ENCODE results near the gene SNX33.
"Not testable (repeated sequence)": the region's sequence is repeated elsewhere in the genome, so short reads cannot be mapped to it uniquely, and the experiment has no call there.

Gene SNX33

DNA sequence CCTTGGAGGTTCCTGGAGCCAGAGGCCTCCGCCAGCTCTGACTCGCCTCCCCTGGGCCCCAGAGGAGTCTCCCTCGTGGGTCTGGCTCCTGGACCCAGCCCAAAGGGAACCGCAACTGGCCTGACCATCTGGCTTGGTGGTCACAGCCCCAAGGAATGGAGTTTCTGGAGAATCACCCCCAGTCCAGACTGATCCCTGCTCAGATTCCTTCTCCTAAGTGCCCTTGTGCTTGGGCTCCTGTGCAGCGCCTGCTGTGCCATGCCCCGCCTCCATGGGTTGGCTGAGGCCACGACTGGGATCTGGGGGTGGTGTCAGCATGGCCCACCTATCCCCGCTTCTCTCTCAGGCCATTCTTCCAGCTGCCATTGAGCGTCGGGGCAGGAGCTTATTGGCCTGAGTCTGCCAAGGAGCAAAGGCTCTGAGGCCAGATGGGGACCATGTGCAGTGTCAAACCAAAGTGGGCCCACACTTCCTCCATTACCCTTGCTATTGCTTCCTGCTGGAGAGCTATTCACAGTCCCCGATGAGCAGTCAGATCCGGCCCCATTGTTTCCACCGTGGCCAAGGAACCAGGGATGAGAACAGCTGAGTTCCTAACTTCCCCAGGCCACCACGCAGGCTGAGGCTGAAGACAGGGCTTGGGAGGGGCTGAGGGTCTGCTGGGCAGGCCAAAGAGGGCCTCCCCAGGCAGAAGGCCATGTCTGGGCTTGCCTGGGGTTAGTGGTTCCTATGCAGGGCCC lies 46.0 kb downstream of the SNX33 start:
- FAIRE-seq (no peak), DNase-seq (ENCODE audit: insufficient read length, low spot score) (no peak)
- TF ChIP-seq PAX5 (IDR thresholded peaks at IDR 0.05; ENCODE audit: insufficient read depth, low read length, severe bottlenecking) (no peak), POLR2AphosphoS5 (IDR thresholded peaks at IDR 0.05; ENCODE audit: low read depth, low read length) (no peak), POU2F2 (IDR thresholded peaks at IDR 0.05; ENCODE audit: low read depth, low read length) (no peak), SPI1 (IDR thresholded peaks at IDR 0.05; ENCODE audit: low read depth, low read length) (no peak), POLR2A (IDR thresholded peaks at IDR 0.05; ENCODE audit: low read depth, low read length) (no peak), TAF1 (IDR thresholded peaks at IDR 0.05; ENCODE audit: low read depth, low read length) (no peak)

GRCh38 chr15:75694241-75695182 lies 46.8 kb downstream of the SNX33 start:
- DNase-seq (ENCODE audit: insufficient read length, low spot score) (no peak), FAIRE-seq (peak; percentile 83)
- no peak for TF ChIP-seq POU2F2 (IDR thresholded peaks at IDR 0.05; ENCODE audit: low read depth, low read length)
- no peak for TF ChIP-seq POLR2AphosphoS5 (IDR thresholded peaks at IDR 0.05; ENCODE audit: low read depth, low read length)
- TF ChIP-seq SPI1 (IDR thresholded peaks at IDR 0.05; ENCODE audit: low read depth, low read length), result no peak
- TF ChIP-seq TAF1 (IDR thresholded peaks at IDR 0.05; ENCODE audit: low read depth, low read length), result no peak
- TF ChIP-seq POLR2A (IDR thresholded peaks at IDR 0.05; ENCODE audit: low read depth, low read length), result no peak
- TF ChIP-seq PAX5 (IDR thresholded peaks at IDR 0.05; ENCODE audit: insufficient read depth, low read length, severe bottlenecking), result no peak

- DNase-seq (ENCODE audit: insufficient read length, low spot score) (no peak), FAIRE-seq (no peak)
- TF ChIP-seq SPI1 (IDR thresholded peaks at IDR 0.05; ENCODE audit: low read depth, low read length) (peak; percentile 15; the same call in 1 of the 2 replicates), TAF1 (IDR thresholded peaks at IDR 0.05; ENCODE audit: low read depth, low read length) (no peak)
Measured at GRCh38 chr15:75695220-75695619, 47.5 kb downstream of the SNX33 start.

GRCh38 chr15:75695634-75696310 lies 48.1 kb downstream of the SNX33 start:
- DNase-seq (ENCODE audit: insufficient read length, low spot score) (no peak), FAIRE-seq (peak; percentile 76)

DNA sequence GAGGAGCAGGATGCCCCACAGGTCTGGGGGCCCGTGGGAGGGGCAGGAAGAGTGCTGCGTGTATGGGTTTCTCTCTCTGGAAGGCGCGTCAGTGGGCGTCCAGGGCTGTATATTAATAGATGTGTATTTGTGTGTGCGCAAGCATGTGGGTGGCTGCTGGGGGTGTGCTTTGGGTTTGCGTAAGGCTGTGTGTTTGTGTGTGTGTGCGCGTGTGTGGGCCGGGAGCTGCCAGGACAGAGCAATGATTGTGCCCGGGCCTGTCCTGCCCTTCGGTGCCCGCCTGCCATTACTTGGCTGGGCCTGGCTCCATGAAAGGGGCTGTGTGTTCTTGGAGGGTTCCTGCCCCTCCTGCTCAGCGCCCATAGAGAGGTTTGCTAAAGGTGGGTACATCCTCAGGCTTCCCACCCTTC lies 48.6 kb downstream of the SNX33 start:
- peak; percentile 76 for FAIRE-seq
- DNase-seq (ENCODE audit: insufficient read length, low spot score), result no peak
- TF ChIP-seq TAF1 (IDR thresholded peaks at IDR 0.05; ENCODE audit: low read depth, low read length) (no peak), SPI1 (IDR thresholded peaks at IDR 0.05; ENCODE audit: low read depth, low read length) (no peak), POLR2A (IDR thresholded peaks at IDR 0.05; ENCODE audit: low read depth, low read length) (no peak), POLR2AphosphoS5 (IDR thresholded peaks at IDR 0.05; ENCODE audit: low read depth, low read length) (no peak), POU2F2 (IDR thresholded peaks at IDR 0.05; ENCODE audit: low read depth, low read length) (no peak), PAX5 (IDR thresholded peaks at IDR 0.05; ENCODE audit: insufficient read depth, low read length, severe bottlenecking) (no peak)

More at GRCh38 chr15:75695634-75696310, 48.1 kb downstream of the SNX33 start:
- TF ChIP-seq PAX5 (IDR thresholded peaks at IDR 0.05; ENCODE audit: insufficient read depth, low read length, severe bottlenecking) (no peak), POLR2A (IDR thresholded peaks at IDR 0.05; ENCODE audit: low read depth, low read length) (no peak), TAF1 (IDR thresholded peaks at IDR 0.05; ENCODE audit: low read depth, low read length) (no peak), POLR2AphosphoS5 (IDR thresholded peaks at IDR 0.05; ENCODE audit: low read depth, low read length) (no peak), POU2F2 (IDR thresholded peaks at IDR 0.05; ENCODE audit: low read depth, low read length) (no peak), SPI1 (IDR thresholded peaks at IDR 0.05; ENCODE audit: low read depth, low read length) (no peak)

DNA sequence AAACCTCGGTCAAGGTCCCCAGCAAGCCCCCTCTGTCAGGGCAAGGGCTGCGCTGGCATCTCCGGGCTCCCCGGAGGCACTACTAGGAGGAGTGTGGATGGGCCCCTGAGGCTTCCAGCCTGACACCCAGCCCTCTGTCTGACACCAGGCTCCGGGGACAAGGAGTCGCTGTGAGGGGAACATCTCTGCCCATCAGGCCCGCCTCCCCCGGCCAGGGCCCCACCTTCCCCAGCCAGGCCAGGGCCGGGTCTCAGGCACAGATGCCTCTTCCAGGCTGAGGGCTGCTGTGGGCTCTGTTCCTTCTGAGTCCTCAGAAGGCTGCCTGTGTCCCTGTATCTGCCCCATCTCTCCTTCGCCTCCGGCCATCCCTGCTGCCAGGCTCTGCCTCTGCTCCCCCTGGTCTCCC lies 49.1 kb downstream of the SNX33 start:
- no peak for TF ChIP-seq POLR2AphosphoS5 (IDR thresholded peaks at IDR 0.05; ENCODE audit: low read depth, low read length)
- TF ChIP-seq SPI1 (IDR thresholded peaks at IDR 0.05; ENCODE audit: low read depth, low read length), result no peak
- no peak for TF ChIP-seq POLR2A (IDR thresholded peaks at IDR 0.05; ENCODE audit: low read depth, low read length)
- TF ChIP-seq TAF1 (IDR thresholded peaks at IDR 0.05; ENCODE audit: low read depth, low read length), result no peak
- TF ChIP-seq PAX5 (IDR thresholded peaks at IDR 0.05; ENCODE audit: insufficient read depth, low read length, severe bottlenecking), result no peak
- TF ChIP-seq POU2F2 (IDR thresholded peaks at IDR 0.05; ENCODE audit: low read depth, low read length), result no peak
- FAIRE-seq, result no peak
- no peak for DNase-seq (ENCODE audit: insufficient read length, low spot score)

GRCh38 chr15:75697523-75697922 lies 49.8 kb downstream of the SNX33 start:
- no peak for DNase-seq (ENCODE audit: insufficient read length, low spot score)
- no peak for FAIRE-seq
- TF ChIP-seq SPI1 (IDR thresholded peaks at IDR 0.05; ENCODE audit: low read depth, low read length) (no peak), PAX5 (IDR thresholded peaks at IDR 0.05; ENCODE audit: insufficient read depth, low read length, severe bottlenecking) (no peak), POU2F2 (IDR thresholded peaks at IDR 0.05; ENCODE audit: low read depth, low read length) (no peak), POLR2A (IDR thresholded peaks at IDR 0.05; ENCODE audit: low read depth, low read length) (no peak)

DNA sequence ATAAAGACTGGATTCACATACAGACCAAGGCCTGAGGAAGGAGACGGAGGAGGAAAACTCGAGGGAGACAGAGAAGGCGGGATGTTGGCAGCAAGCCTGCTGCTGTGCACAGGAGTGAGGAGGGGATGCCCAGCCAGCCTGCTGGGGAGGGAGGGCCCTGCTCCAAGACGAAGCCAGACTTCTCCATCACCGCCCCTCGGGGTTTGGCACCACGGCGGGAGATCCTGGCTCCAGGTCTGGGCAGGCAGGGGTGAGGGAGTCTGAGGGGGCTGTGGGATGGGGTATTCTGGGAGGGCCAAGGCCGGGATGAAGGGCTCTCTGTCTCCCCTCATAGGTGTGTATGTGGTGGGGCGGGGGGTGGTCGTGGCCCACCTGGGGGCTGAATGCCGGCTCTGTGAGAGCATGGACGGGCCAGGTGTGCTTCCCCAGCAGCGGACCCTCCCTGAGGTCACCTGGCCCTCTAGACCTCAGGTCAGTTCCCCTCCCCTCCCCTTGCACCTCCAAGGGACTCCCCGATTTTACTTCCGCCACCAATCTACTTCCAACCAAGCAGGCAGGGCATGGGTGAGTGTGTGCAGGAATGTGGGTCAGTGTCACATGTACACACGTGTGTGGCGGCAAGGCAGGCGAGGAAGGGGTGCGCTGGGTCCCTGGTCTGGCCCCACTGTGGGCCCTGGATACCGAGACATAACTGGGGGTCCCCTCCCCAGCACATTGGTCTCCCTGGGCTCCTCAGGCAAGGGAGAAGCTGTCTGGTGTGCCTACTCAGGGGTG lies 50.4 kb downstream of the SNX33 start:
- not testable (repeated sequence) for FAIRE-seq; DNase-seq (ENCODE audit: insufficient read length, low spot score)

DNA sequence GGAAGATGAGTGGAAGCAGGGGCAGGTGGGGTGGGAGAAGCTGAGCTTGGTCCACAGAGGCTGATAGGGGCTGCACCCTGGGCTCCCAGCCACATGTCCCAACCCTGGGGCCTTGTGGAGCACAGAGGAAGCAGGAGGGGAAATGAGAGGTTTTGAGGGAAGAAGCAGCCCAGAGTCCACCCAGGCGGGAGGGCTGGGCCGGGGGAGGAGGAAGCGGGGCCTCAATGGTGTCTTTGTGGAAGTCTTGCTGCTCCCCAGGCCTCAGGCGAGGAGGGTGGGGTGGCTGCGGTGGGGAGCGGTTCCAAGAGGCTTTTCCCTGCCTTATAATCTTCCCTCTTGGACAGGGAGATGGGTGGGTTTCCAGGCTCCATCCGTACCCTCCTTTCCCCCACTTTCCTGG lies 51.8 kb downstream of the SNX33 start:
- FAIRE-seq; DNase-seq (ENCODE audit: insufficient read length, low spot score): not testable (repeated sequence)

GRCh38 chr15:75699961-75700874 lies 52.5 kb downstream of the SNX33 start:
- peak; percentile 99 for FAIRE-seq

DNA sequence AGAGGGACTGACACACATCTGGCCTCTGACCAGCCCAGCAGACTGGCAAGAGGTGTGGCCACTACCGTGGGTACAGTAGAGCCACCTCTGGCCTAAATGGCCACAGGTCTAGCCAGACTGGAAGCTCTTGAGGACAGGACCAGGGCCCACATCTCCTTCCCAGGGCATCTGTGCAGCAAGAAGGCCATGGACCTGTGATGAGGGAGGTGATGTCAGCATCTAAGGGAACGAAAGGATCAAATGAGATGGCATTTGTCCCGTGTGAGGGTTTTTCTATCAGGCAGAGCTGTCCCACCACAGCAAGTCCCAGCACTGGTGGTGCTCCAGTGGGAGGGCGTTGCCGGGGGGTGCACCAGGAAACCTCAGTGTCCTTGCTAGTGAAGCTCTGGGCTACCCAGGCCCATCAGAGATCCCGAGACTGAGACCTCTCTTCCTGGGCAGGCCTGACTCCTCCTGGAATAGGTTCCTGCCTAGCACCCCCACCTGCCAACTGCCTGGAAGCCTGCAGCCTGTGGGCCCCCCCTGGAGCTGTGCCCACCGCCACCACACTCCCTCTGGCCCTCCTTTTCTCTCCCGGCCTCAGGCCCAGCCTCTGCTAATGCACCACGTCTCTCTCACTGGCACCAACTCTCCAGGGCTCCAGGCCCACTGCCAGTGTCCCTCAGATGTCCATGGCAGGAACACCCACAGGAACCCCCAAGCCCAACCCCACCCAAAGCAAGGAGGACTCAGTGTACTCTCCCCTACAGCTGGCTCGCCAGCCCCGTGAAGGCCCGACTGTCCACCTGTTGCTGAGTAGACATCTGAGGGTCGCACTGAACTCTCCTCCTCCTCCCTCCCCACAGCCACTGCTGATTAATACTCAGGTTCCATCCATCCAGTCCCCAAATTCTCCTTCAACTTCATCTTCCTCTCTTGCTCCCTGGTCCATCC lies 53.6 kb downstream of the SNX33 start:
- peak; percentile 77 for FAIRE-seq
- not testable (repeated sequence) for DNase-seq (ENCODE audit: insufficient read length, low spot score)

More at GRCh38 chr15:75699961-75700874, 52.5 kb downstream of the SNX33 start:
- DNase-seq (ENCODE audit: insufficient read length, low spot score), result not testable (repeated sequence)

All from GM12891 (cell line).